ENCODE data around the gene PNMA8B. TPM values are rescaled to one million over a fixed set of nuclear protein-coding genes. Genes with fewer than 3 reads are reported as not detected.

PNMA8B gene
- total RNA-seq, 4 donors from 2014 or later, result 0.13 to 1.1 (median 0.79) TPM

- TF ChIP-seq CTCF (IDR thresholded peaks at IDR 0.05) (no peak), POLR2A (IDR thresholded peaks at IDR 0.05) (no peak)
- peaks cover 5 to 95% (median 12%) of the 10 kb centered on the region in 4 donors for H3K27me3 ChIP-seq
- 63 to 85% methylated on average over 2 to 3 of the region's 3 CpGs for WGBS, 2 donors
- intact Hi-C loops (cut with DNase I), result loop anchor here (5.0 kb wide), 1 partner anchor 84 kb away; no protein-coding TSS in a partner anchor
- H3K4me3 ChIP-seq, result no peak overlapping the region
- no peak for DNase-seq
- H3K36me3 ChIP-seq, result no peaks in the 10 kb centered on the region
- no peaks in the 10 kb centered on the region for H3K9me3 ChIP-seq
- peaks cover 14 to 30% (median 19%) of the 10 kb centered on the region in 3 donors for H3K4me1 ChIP-seq
- H3K27ac ChIP-seq, result no peak overlapping the region
Measured at GRCh38 chr19:46486358-46486757, 9.3 kb downstream of the PNMA8B start.

DNA sequence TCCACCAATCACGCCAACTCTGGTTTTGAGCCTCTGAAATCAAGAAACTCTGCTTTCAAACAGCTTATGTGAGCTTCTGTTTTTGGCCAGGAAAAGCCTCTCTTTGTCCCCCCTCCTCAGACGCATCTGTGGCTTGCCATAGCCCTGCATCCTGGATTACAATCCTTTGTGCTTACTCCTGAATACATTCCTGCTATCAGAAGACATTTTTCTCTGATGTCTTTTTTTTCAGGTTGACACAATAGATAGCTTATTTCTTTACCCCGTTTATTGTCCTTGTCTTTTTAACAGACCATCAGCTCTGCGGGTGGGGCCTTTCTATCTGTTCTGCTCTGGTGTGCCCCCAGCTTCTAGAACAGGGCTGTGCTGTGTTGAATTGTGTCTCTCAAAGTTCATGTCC is 11.0 kb downstream of the PNMA8B start:
- intact Hi-C loops (cut with DNase I), result loop anchor here (5.0 kb wide), 1 partner anchor 82 kb away; no protein-coding TSS in a partner anchor
- WGBS, 2 donors, result 55 to 68% methylated on average over 4 of the region's 4 CpGs
- TF ChIP-seq CTCF (IDR thresholded peaks at IDR 0.05) (no peak), POLR2A (IDR thresholded peaks at IDR 0.05) (no peak)

GRCh38 chr19:46482631-46483030 is 13.0 kb downstream of the PNMA8B start:
- no peak for DNase-seq
- no peaks in the 10 kb centered on the region for H3K36me3 ChIP-seq
- peaks cover 0 to 91% (median 4%) of the 10 kb centered on the region in 4 donors for H3K27me3 ChIP-seq
- 35 to 46% methylated on average over 3 of the region's 3 CpGs for WGBS, 2 donors
- H3K27ac ChIP-seq, result no peak overlapping the region
- TF ChIP-seq POLR2A (IDR thresholded peaks at IDR 0.05) (no peak), CTCF (IDR thresholded peaks at IDR 0.05) (no peak)
- H3K9me3 ChIP-seq, result no peaks in the 10 kb centered on the region
- peaks cover 4 to 6% (median 5%) of the 10 kb centered on the region in 3 donors for H3K4me1 ChIP-seq
- no peak overlapping the region for H3K4me3 ChIP-seq
- intact Hi-C loops (cut with DNase I), result no loop called here

More for the DNA sequence above, 11.0 kb downstream of the PNMA8B start:
- H3K4me3 ChIP-seq, result no peak overlapping the region
- H3K27ac ChIP-seq, result no peak overlapping the region
- peaks cover 10 to 23% (median 13%) of the 10 kb centered on the region in 3 donors for H3K4me1 ChIP-seq
- peaks cover 5 to 94% (median 12%) of the 10 kb centered on the region in 4 donors for H3K27me3 ChIP-seq
- H3K9me3 ChIP-seq, result no peaks in the 10 kb centered on the region
- no peaks in the 10 kb centered on the region for H3K36me3 ChIP-seq
- no peak for DNase-seq

- H3K36me3 ChIP-seq, result no peaks in the 10 kb centered on the region
- no peaks in the 10 kb centered on the region for H3K9me3 ChIP-seq
- intact Hi-C loops (cut with DNase I), result no loop called here
- H3K27ac ChIP-seq, result peak overlapping the region in 2 of 4 donors; percentile 50 to 72
- no peak for DNase-seq
- peaks cover 0 to 89% (median 1%) of the 10 kb centered on the region in 4 donors for H3K27me3 ChIP-seq
- 42 to 43% methylated on average over 5 of the region's 5 CpGs for WGBS, 2 donors
- H3K4me1 ChIP-seq, result no peaks in the 10 kb centered on the region
- H3K4me3 ChIP-seq, result no peak overlapping the region
- TF ChIP-seq CTCF (IDR thresholded peaks at IDR 0.05) (no peak), POLR2A (IDR thresholded peaks at IDR 0.05) (no peak)
Measured at GRCh38 chr19:46481947-46482346, 13.7 kb downstream of the PNMA8B start.

DNA sequence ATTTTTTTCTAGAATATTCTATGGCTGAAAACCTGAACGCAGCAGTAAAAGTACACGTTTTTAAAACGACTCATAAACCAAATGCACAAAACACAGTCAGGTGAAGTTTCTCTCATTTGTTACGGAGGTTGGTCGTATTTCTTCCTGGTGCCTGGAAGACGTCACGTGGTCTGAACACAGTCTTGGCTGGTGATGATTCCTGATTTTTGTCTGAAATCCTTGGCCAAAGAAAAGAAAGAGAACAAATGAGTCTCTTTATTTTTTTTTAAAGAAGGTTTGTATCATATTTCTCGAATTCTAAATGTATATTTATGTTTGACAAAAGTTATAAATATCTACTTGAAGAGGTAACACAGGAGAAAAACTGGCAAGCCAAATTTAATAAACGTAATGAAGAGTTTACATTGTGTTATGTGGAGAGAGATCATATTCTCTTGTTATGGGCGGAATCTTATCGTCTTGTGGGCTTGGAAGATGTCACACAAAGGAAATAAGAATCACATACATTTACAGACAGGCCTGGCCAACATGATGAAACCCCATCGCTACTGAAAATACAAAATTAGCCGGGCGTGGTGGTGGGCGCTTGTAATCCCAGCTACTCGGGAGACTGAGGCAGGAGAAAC is 14.3 kb downstream of the PNMA8B start:
- Histone ChIP-seq H3K36me3 (no peaks in the 10 kb centered on the region), H3K27ac (peak overlapping the region in 3 of 4 donors; percentile 50 to 72 (median 51)), H3K4me1 (no peaks in the 10 kb centered on the region), H3K4me3 (no peak overlapping the region), H3K27me3 (peaks cover 0 to 89% (median 0%) of the 10 kb centered on the region in 4 donors), H3K9me3 (no peaks in the 10 kb centered on the region)
- intact Hi-C loops (cut with DNase I), result no loop called here
- TF ChIP-seq POLR2A (IDR thresholded peaks at IDR 0.05) (no peak), CTCF (IDR thresholded peaks at IDR 0.05) (no peak)
- WGBS, 2 donors, result 54 to 58% methylated on average over 16 of the region's 16 CpGs
- no peak for DNase-seq

Measured in esophagus squamous epithelium (tissue), 5 donors.